Neural cell (in vitro differentiated cells): ENCODE data around the gene IL1A.

Experiments used
- EP300 ChIP-seq: fragments of 450-650 bp; conservative IDR thresholded peaks from 2 replicates; pipeline ENCODE4 v1.6.1; 2014; ENCODE audit warnings: antibody characterized with exemption, mild to moderate bottlenecking, moderate library complexity; ENCODE audit not compliant: poor library complexity, severe bottlenecking
- TAF1 ChIP-seq: IDR thresholded peaks from 2 replicates; pipeline ENCODE4 v1.6.1; 2012; ENCODE audit warnings: low read depth
- TF ChIP-seq, protein P1 (sequence below): fragments of 450-650 bp; IDR thresholded peaks from 2 replicates; pipeline ENCODE4 v1.5.1; 2014; ENCODE audit warnings: antibody characterized with exemption, mild to moderate bottlenecking, moderate library complexity; ENCODE audit not compliant: poor library complexity, severe bottlenecking
- TF ChIP-seq, protein P2 (sequence below): IDR thresholded peaks from 2 replicates; pipeline ENCODE4 v1.6.1; 2012; ENCODE audit warnings: borderline replicate concordance

DNA sequence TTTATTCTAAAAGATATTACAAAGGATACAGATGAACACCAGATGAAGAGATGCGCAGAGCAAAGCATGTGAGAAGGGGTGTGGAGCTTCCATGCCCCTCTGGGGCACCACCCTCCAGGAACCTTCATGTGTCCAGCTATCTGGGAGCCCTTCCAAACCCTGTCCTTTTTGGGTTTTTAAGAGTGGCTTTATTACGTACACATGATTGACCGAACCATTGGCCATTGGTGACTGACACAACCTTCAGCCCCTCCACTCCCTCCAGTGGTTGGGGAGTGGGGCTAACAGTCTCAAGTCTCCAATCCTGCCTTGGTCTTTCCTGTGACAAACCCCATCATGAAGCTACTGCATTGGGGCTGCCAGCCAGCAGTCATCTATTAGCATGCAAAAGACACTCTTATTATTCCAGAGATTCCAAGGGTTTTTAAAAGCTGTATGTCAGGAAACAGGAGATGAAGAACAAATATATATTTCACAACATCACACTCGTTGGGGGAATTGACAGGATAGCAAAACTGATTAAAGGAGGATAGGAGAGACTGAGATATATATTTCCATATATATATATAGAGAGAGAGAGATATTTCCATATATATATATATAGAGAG lies 32.9 kb upstream of the IL1A start:
- TF ChIP-seq, protein P1, sequence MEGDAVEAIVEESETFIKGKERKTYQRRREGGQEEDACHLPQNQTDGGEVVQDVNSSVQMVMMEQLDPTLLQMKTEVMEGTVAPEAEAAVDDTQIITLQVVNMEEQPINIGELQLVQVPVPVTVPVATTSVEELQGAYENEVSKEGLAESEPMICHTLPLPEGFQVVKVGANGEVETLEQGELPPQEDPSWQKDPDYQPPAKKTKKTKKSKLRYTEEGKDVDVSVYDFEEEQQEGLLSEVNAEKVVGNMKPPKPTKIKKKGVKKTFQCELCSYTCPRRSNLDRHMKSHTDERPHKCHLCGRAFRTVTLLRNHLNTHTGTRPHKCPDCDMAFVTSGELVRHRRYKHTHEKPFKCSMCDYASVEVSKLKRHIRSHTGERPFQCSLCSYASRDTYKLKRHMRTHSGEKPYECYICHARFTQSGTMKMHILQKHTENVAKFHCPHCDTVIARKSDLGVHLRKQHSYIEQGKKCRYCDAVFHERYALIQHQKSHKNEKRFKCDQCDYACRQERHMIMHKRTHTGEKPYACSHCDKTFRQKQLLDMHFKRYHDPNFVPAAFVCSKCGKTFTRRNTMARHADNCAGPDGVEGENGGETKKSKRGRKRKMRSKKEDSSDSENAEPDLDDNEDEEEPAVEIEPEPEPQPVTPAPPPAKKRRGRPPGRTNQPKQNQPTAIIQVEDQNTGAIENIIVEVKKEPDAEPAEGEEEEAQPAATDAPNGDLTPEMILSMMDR = no peak
- no peak for TF ChIP-seq TAF1
- TF ChIP-seq EP300 = no peak
- TF ChIP-seq, protein P2, sequence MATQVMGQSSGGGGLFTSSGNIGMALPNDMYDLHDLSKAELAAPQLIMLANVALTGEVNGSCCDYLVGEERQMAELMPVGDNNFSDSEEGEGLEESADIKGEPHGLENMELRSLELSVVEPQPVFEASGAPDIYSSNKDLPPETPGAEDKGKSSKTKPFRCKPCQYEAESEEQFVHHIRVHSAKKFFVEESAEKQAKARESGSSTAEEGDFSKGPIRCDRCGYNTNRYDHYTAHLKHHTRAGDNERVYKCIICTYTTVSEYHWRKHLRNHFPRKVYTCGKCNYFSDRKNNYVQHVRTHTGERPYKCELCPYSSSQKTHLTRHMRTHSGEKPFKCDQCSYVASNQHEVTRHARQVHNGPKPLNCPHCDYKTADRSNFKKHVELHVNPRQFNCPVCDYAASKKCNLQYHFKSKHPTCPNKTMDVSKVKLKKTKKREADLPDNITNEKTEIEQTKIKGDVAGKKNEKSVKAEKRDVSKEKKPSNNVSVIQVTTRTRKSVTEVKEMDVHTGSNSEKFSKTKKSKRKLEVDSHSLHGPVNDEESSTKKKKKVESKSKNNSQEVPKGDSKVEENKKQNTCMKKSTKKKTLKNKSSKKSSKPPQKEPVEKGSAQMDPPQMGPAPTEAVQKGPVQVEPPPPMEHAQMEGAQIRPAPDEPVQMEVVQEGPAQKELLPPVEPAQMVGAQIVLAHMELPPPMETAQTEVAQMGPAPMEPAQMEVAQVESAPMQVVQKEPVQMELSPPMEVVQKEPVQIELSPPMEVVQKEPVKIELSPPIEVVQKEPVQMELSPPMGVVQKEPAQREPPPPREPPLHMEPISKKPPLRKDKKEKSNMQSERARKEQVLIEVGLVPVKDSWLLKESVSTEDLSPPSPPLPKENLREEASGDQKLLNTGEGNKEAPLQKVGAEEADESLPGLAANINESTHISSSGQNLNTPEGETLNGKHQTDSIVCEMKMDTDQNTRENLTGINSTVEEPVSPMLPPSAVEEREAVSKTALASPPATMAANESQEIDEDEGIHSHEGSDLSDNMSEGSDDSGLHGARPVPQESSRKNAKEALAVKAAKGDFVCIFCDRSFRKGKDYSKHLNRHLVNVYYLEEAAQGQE = no peak
